A673 (cell line): Measurements from ENCODE around the gene DKK3. TPM values are rescaled to one million over a fixed set of nuclear protein-coding genes. Genes with fewer than 3 reads are reported as not detected.

Experiments used
- BruUV-seq: library from RNA; stranded (reverse); fragments of 400-500 nt; replicated peaks from 2 replicates; lab custom pipeline; 2021; lab: Mats Ljungman, UMichigan
- CTCF ChIA-PET: fragments of 300-600 bp; sonication (Branson Sonifier 250); formaldehyde crosslinking; loops from one replicate; lab custom pipeline; 2022; ENCODE audit warnings: antibody characterized with exemption; lab: Charles Lee
- POLR2A ChIA-PET: fragments of 300-600 bp; sonication (Branson Sonifier 250); formaldehyde crosslinking; loops from one replicate; lab custom pipeline; 2022; ENCODE audit warnings: antibody characterized with exemption; ENCODE audit not compliant: low non-redundant PET; lab: Charles Lee
- DNase-seq: peaks from one replicate; pipeline ENCODE4 v3.0.0-alpha.2; 2015; ENCODE audit warnings: low spot score
- H3K27ac ChIP-seq: fragments of 200-600 bp; sonication (generic); 2 replicates; pipeline ENCODE4 v1.5.1; 2016; ENCODE audit warnings: mixed run types, low read depth, mild to moderate bottlenecking, mixed read lengths, antibody characterized with exemption, low read length; ENCODE audit not compliant: poor library complexity, severe bottlenecking
- H3K27me3 ChIP-seq: fragments of 200-600 bp; sonication (generic); replicated peaks from 2 replicates; pipeline ENCODE4 v1.6.1; 2017; ENCODE audit warnings: mixed run types, low read depth, mild to moderate bottlenecking, mixed read lengths, antibody characterized with exemption, low read length; ENCODE audit not compliant: insufficient read depth, poor library complexity
- H3K36me3 ChIP-seq: fragments of 200-600 bp; sonication (generic); 2 replicates; pipeline ENCODE4 v1.6.1; 2016; ENCODE audit warnings: mixed run types, mild to moderate bottlenecking, mixed read lengths, antibody characterized with exemption, low read length; ENCODE audit not compliant: insufficient read depth, poor library complexity, severe bottlenecking
- H3K4me1 ChIP-seq: fragments of 200-600 bp; sonication (generic); 2 replicates; pipeline ENCODE4 v1.6.1; 2017; ENCODE audit warnings: mixed run types, mild to moderate bottlenecking, mixed read lengths, antibody characterized with exemption, low read length; ENCODE audit not compliant: insufficient read depth, poor library complexity, severe bottlenecking
- H3K4me3 ChIP-seq: fragments of 200-600 bp; sonication (generic); 2 replicates; pipeline ENCODE4 v1.5.1; 2016; ENCODE audit warnings: low read depth, mixed run types, mild to moderate bottlenecking, mixed read lengths, low read length; ENCODE audit not compliant: poor library complexity, severe bottlenecking
- H3K9me3 ChIP-seq: fragments of 200-600 bp; sonication (generic); 2 replicates; pipeline ENCODE4 v1.6.1; 2016; ENCODE audit warnings: mixed run types, low read depth, mild to moderate bottlenecking, mixed read lengths, antibody characterized with exemption, low read length; ENCODE audit not compliant: poor library complexity, severe bottlenecking
- EZH2 ChIP-seq: fragments of 200-600 bp; sonication (generic); IDR thresholded peaks from 2 replicates; pipeline ENCODE4 v1.6.1; 2017; ENCODE audit warnings: borderline replicate concordance, low read depth, mild to moderate bottlenecking, mixed read lengths, antibody characterized with exemption, low read length; ENCODE audit not compliant: poor library complexity, severe bottlenecking
- intact Hi-C: fragments of 100-400 bp; cut with micrococcal nuclease; formaldehyde crosslinking; loops from one replicate; pipeline ENCODE4 v1.10.0; 2022; ENCODE audit not compliant: unreplicated experiment
- total RNA-seq: library from RNA; stranded (reverse); gene quantifications from 2 replicates; pipeline ENCODE4 v1.2.3, GENCODE V29; 2021
- TF ChIP-seq, protein P1 (sequence below): fragments of 300-800, 200-600 bp; sonication (generic); conservative IDR thresholded peaks from 2 replicates; pipeline ENCODE4 v1.5.1; 2017; ENCODE audit warnings: low read depth, mild to moderate bottlenecking, antibody characterized with exemption, low read length, moderate library complexity, mixed read lengths

DKK3 gene
- total RNA-seq, 1 experiment from 2014 or later = 0.77 TPM

DNA sequence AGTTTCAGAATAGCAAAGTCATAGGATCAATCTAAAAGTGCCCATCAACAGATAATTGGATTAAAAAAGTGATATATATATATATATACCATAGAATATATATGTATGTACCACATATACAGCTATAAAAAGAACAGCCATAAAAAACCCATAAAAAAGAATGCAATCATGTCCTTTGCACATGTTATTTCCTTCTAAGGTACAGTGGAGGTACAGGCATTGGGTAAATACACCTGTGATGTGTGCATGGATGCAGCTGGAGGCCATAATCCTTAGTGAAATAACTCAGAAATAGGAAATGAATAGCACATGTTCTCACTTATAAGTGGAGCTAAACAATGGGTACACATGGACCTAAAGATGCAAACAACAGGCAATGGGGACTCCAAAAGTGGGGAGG is 7.1 kb upstream of the DKK3 start:
- Histone ChIP-seq H3K4me3 (no peak overlapping the region), H3K27ac (no peak overlapping the region), H3K36me3 (no peaks in the 10 kb centered on the region), H3K9me3 (no peaks in the 10 kb centered on the region), H3K27me3 (peaks cover under 1% of the 10 kb centered on the region), H3K4me1 (no peaks in the 10 kb centered on the region)
- ChIA-PET POLR2A (no interaction called here), CTCF (no interaction called here)
- intact Hi-C loops = no loop called here
- TF ChIP-seq EZH2 = no peak
- TF ChIP-seq, protein P1, sequence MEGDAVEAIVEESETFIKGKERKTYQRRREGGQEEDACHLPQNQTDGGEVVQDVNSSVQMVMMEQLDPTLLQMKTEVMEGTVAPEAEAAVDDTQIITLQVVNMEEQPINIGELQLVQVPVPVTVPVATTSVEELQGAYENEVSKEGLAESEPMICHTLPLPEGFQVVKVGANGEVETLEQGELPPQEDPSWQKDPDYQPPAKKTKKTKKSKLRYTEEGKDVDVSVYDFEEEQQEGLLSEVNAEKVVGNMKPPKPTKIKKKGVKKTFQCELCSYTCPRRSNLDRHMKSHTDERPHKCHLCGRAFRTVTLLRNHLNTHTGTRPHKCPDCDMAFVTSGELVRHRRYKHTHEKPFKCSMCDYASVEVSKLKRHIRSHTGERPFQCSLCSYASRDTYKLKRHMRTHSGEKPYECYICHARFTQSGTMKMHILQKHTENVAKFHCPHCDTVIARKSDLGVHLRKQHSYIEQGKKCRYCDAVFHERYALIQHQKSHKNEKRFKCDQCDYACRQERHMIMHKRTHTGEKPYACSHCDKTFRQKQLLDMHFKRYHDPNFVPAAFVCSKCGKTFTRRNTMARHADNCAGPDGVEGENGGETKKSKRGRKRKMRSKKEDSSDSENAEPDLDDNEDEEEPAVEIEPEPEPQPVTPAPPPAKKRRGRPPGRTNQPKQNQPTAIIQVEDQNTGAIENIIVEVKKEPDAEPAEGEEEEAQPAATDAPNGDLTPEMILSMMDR = no peak
- no peak for DNase-seq
- BruUV-seq = no TSS peak

DNA sequence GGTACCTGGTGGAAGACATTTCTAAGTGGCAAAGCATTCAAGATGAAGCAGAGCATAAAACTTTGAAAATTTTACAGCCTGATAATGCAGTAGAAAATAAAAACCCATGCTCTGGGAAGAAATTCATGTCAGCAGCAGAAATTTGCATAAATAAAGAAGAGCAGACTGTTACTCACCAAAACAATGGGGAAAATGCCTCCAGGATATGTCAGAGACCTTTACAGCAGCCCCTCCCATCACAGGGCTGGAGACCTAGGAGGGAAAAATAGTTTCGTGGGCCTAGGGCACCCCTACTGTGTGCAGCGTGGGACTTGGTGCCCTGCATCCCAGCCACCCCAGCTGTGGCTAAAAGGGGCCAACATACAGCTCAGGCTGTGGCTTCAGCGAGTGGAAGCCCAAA is 5.4 kb upstream of the DKK3 start:
- BruUV-seq = no TSS peak
- DNase-seq = no peak
- peaks cover 14% of the 10 kb centered on the region for H3K27me3 ChIP-seq
- ChIA-PET CTCF (no interaction called here), POLR2A (no interaction called here)
- H3K4me1 ChIP-seq = no peaks in the 10 kb centered on the region
- no peak overlapping the region for H3K4me3 ChIP-seq
- no peak overlapping the region for H3K27ac ChIP-seq
- intact Hi-C loops = no loop called here
- H3K36me3 ChIP-seq = no peaks in the 10 kb centered on the region
- H3K9me3 ChIP-seq = no peaks in the 10 kb centered on the region
- no peak for TF ChIP-seq EZH2

DNA sequence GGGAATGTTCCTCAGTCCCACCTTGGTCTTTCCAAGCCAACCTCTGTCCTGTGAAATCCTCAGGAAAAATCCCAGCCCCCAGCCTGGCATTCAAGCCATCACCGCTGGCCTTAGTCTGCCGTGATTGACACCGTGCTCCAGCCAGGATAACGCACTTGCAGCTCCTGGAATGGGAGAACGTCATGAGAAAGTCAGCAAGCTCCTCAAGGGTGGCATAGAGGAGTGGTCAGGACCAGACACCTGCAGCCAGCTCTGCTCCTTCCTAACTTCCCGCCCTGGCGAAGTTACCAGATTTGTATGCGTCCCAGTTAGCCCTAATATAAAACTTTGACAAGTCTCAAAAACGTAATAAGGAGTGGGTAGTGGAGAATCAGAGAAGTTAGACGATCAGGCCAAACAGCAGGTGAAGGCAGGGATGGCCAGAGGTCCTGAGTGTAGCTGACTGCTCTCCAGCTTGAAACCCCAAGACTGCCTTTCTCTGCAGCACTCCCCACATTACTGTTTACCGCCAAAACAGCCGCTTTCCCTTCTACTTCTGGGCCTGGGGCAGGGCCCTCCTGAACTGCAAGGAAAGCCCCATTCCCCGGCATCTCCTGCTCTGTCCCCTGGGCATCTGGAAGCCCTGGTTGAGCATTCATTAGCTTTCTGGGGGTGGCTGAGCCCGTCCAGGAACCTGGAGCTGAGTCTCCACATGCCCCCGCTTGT is 1.3 kb upstream of the DKK3 start:
- peaks cover 4% of the 10 kb centered on the region for H3K4me1 ChIP-seq
- no peak for DNase-seq
- ChIA-PET POLR2A (no interaction called here), CTCF (no interaction called here)
- no peaks in the 10 kb centered on the region for H3K36me3 ChIP-seq
- intact Hi-C loops = no loop called here
- no TSS peak for BruUV-seq
- no peak overlapping the region for H3K4me3 ChIP-seq
- no peaks in the 10 kb centered on the region for H3K9me3 ChIP-seq
- H3K27ac ChIP-seq = no peak overlapping the region
- H3K27me3 ChIP-seq = peaks cover 36% of the 10 kb centered on the region
- TF ChIP-seq EZH2 = no peak
- TF ChIP-seq, protein P1 = no peak
